Thyroid gland (tissue), 4 donors: ENCODE results near the gene SYNGR4. TPM values are rescaled to one million over a fixed set of nuclear protein-coding genes. Genes with fewer than 3 reads are reported as not detected.

Experiments used
- DNase-seq, 2 donors: peaks; one replicate each; pipeline ENCODE4 v3.0.0-alpha.2; 2019
- H3K27ac ChIP-seq, 3 donors: fragments of 200-600 bp; sonication (generic); 1 replicate in 2 of 3; 2 replicates in 1 of 3; pipeline ENCODE4 v1.5.1; 2016 to 2019; ENCODE audit warnings: mild to moderate bottlenecking in 1 of 3, moderate library complexity in 1 of 3
- H3K27me3 ChIP-seq: fragments of 200-600 bp; sonication (generic); one replicate; pipeline ENCODE4 v1.5.1; 2019
- H3K36me3 ChIP-seq, 2 donors: fragments of 200-600 bp; sonication (generic); one replicate each; pipeline ENCODE4 v1.5.1; 2016 to 2019
- H3K4me1 ChIP-seq, 2 donors: fragments of 200-600 bp; sonication (generic); one replicate each; pipeline ENCODE4 v1.5.1; 2017 to 2019
- H3K4me3 ChIP-seq, 3 donors: fragments of 200-600 bp; sonication (generic); replicated peaks in 1 of 3; 1 replicate in 2 of 3; 2 replicates in 1 of 3; pipeline ENCODE4 v1.5.1; 2016; ENCODE audit warnings: mild to moderate bottlenecking in 1 of 3
- H3K9me3 ChIP-seq: fragments of 200-600 bp; sonication (generic); one replicate; pipeline ENCODE4 v1.5.1; 2017
- CTCF ChIP-seq, 6 experiments: fragments of 200-600 bp in 3 of 6; fragments of 450-650 bp in 3 of 6; sonication (generic) in 3 of 6; IDR thresholded peaks; one replicate each; pipeline ENCODE4 v1.5.1; 2016 to 2019; ENCODE audit warnings: antibody characterized with exemption in 6 of 6, mild to moderate bottlenecking in 2 of 6, inconsistent platforms in 1 of 6, moderate library complexity in 1 of 6
- POLR2A ChIP-seq, 2 donors: fragments of 450-650 bp; IDR thresholded peaks; one replicate each; pipeline ENCODE4 v1.6.1; 2017; ENCODE audit warnings: antibody characterized with exemption in 2 of 2, mild to moderate bottlenecking in 2 of 2, moderate library complexity in 1 of 2
- WGBS, 2 donors: methylation state at CpG; one replicate each; pipeline ENCODE4 v1.1.5; 2017; 5-methylcytosine and 5-hydroxymethylcytosine counted together
- intact Hi-C: fragments of 100-400 bp; cut with DNase I; formaldehyde crosslinking; loops from one replicate; pipeline ENCODE4 v1.15.1; 2023
- total RNA-seq, 4 donors: library from RNA; depleted of rRNA; stranded (reverse); fragments of >200 nt; gene quantifications; one replicate each; pipeline ENCODE4 v1.2.3, GENCODE V29; 2016

Gene SYNGR4
- total RNA-seq, 4 donors from 2014 or later: not detected

DNA sequence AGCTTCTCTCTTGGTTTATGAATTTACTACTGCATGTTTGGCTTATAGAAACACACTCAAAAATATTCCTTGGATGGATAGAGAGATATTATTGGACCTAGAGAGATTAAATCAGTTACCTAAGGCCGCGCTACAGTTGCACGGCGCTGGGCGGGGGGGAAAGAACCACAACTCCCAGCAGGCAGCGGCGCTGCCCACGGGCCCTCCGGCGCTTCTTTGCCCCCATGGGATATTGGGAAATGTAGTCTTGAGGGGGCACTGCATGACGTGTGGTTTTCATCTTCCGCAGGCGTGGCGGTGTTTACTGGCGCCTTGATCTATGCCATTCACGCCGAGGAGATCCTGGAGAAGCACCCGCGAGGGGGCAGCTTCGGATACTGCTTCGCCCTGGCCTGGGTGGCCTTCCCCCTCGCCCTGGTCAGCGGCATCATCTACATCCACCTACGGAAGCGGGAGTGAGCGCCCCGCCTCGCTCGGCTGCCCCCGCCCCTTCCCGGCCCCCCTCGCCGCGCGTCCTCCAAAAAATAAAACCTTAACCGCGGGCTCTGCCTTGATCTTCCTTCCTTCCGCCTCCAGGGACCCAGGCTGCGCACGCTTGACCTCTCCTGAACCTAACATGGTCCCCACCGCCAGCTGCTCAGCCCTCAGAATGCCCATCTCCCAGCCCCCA is 34.0 kb upstream of the SYNGR4 start:
- Histone ChIP-seq H3K27ac (peak overlapping the region; percentile 89 to 93 (median 91)), H3K4me3 (peak overlapping the region in 2 of 3 donors; percentile 5 to 45), H3K9me3 (no peaks in the 10 kb centered on the region), H3K4me1 (peaks cover 28 to 43% of the 10 kb centered on the region in 2 donors), H3K36me3 (no peaks in the 10 kb centered on the region), H3K27me3 (no peaks in the 10 kb centered on the region)
- intact Hi-C loops: no loop called here
- 14 to 57% methylated on average over 6 to 34 of the region's 41 CpGs for WGBS, 2 donors
- TF ChIP-seq POLR2A (IDR thresholded peaks at IDR 0.05) (peak in 1 of 2 donors; percentile 73), CTCF (IDR thresholded peaks at IDR 0.05) (no peak)
- DNase-seq: peak; percentile 86 to 87

- H3K4me3 ChIP-seq: no peak overlapping the region
- DNase-seq: no peak
- TF ChIP-seq POLR2A (IDR thresholded peaks at IDR 0.05): no peak
- no peak for TF ChIP-seq CTCF (IDR thresholded peaks at IDR 0.05)
- H3K27ac ChIP-seq: peak overlapping the region; percentile 74 to 96 (median 89)
- no peaks in the 10 kb centered on the region for H3K27me3 ChIP-seq
- H3K4me1 ChIP-seq: peaks cover 21 to 26% of the 10 kb centered on the region in 2 donors
- no peaks in the 10 kb centered on the region for H3K9me3 ChIP-seq
- H3K36me3 ChIP-seq: no peaks in the 10 kb centered on the region
- intact Hi-C loops: no loop called here
- WGBS, 2 donors: 52 to 62% methylated on average over 6 of the region's 6 CpGs
These were observed 31.9 kb upstream of the SYNGR4 start for GRCh38 chr19:48332351-48332661.

DNA sequence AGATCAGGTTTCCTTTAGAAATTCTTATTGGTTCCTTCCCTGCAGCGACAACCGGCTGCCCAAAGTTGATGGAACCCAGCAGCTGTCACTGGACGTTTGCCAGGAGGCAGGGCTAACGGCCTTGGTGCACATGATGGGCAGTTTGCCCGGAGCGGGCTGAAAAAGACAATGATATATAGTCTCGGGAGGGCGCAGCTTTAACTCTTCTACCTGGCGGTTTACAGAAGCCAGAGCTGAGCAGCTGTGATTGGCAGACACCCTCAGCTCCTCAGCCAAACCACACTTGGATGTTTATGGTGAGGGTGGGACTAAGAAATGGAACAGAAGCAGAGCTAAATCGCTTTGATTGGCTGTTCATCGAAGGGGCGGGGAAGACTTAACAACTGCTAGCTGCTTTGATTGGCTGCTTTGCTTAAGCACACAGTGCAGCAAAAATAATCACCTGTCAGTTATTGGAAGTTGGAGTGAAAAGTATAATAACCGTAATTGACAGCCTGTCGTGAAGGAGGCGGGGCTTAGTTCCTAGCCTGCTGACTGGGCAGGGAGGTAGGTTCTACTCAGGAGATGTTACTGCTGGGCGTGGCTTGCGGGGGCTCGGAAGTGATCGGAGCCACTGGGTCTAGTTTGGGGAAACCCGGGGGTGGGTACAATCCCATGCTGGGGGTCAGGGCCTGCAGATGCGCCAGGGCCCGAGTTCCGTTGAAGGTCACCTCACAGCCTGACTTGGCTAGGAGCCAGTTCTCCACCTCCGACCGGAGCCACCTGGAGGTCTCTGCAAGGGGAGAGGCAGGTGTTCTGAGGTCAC is 31.3 kb upstream of the SYNGR4 start:
- H3K9me3 ChIP-seq: no peaks in the 10 kb centered on the region
- peak overlapping the region; percentile 89 to 96 (median 96) for H3K27ac ChIP-seq
- intact Hi-C loops: no loop called here
- 1 to 4% methylated on average over 22 to 25 of the region's 25 CpGs for WGBS, 2 donors
- peaks cover 21 to 26% of the 10 kb centered on the region in 2 donors for H3K4me1 ChIP-seq
- H3K36me3 ChIP-seq: no peaks in the 10 kb centered on the region
- TF ChIP-seq CTCF (IDR thresholded peaks at IDR 0.05) (no peak), POLR2A (IDR thresholded peaks at IDR 0.05) (peak; percentile 7 to 77)
- peak; percentile 96 to 97 for DNase-seq
- peak overlapping the region in 2 of 3 donors; percentile 30 to 38 for H3K4me3 ChIP-seq
- no peaks in the 10 kb centered on the region for H3K27me3 ChIP-seq

DNA sequence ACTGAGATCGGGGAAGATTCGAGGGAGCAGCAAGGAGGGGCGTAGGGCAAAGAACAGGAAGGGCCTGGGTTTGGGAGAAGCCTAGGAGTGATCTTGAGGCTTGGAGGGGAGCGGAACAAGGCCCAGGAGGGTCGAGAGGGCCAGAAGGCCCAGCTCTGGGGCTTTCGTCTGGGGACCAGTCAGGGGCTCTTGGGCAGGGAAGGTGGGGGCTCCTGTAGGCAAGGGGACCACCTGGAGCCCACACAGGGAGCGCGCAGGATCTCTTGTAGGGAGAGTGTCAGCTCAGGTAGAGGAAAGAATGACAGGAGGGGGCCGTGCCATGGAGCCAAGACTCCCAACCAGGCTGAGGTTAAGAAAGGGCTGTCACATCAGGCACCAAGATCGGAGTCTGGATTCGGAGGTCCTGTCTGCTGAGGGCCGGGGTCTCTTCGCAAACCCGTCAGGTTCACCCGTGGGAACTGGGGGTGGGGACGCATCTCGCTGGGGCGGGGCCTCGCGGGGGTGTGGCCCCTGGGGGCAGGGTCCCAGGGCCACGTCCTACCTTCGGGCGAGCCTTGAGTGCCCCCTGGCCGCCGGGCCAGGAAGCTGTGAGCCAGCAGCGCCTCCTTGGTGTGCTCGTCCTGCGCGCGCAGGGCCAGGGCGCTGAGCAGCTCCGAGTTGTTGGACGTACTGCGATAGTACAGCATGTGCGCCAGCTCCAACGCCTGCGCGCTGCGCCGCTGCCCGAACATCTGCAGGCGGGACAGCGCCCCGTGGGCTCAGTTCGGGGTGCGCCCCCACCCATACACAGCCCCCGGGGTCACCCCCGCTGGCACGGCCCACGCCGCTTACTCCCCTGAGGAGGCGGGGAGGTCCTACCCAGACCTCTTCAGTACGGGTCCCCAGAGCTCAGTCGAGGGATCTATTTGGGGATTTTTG is 30.4 kb upstream of the SYNGR4 start:
- H3K4me1 ChIP-seq: peaks cover 21 to 26% of the 10 kb centered on the region in 2 donors
- 8 to 12% methylated on average over 23 to 46 of the region's 54 CpGs for WGBS, 2 donors
- no peaks in the 10 kb centered on the region for H3K36me3 ChIP-seq
- no peaks in the 10 kb centered on the region for H3K9me3 ChIP-seq
- H3K27me3 ChIP-seq: no peaks in the 10 kb centered on the region
- peak overlapping the region in 2 of 3 donors; percentile 30 to 38 for H3K4me3 ChIP-seq
- intact Hi-C loops: no loop called here
- peak overlapping the region; percentile 89 to 96 (median 96) for H3K27ac ChIP-seq
- peak; percentile 95 to 96 for DNase-seq
- TF ChIP-seq POLR2A (IDR thresholded peaks at IDR 0.05) (peak in 1 of 2 donors; percentile 36), CTCF (IDR thresholded peaks at IDR 0.05) (peak; percentile 38 to 87 (median 69))
